Large intestine (tissue), 3 donors: Measurements from ENCODE around the gene SLC28A1. TPM values are rescaled to one million over a fixed set of nuclear protein-coding genes. Genes with fewer than 3 reads are reported as not detected.

Source experiments
- DNase-seq, 2 donors: peaks; one replicate each; pipeline versions ENCODE4 v3.0.0 to v3.0.0-alpha.2; 2013
- H3K27ac ChIP-seq: one replicate; pipeline ENCODE4 v1.5.1; 2013; ENCODE audit warnings: low read length
- H3K27me3 ChIP-seq: 2 replicates; pipeline ENCODE4 v1.6.1; 2013; ENCODE audit warnings: low read length; ENCODE audit not compliant: control insufficient read depth, insufficient read depth
- H3K36me3 ChIP-seq: 2 replicates; pipeline ENCODE4 v1.6.1; 2013; ENCODE audit warnings: low read length; ENCODE audit not compliant: control insufficient read depth, insufficient read depth
- H3K4me1 ChIP-seq: one replicate; pipeline ENCODE4 v1.6.1; 2013; ENCODE audit warnings: low read length; ENCODE audit not compliant: control insufficient read depth, insufficient read depth
- H3K4me3 ChIP-seq: one replicate; pipeline ENCODE4 v1.5.1; 2013; ENCODE audit warnings: low read length
- H3K9me3 ChIP-seq: one replicate; pipeline ENCODE4 v1.6.1; 2013; ENCODE audit warnings: mild to moderate bottlenecking, low read depth, low read length, moderate library complexity; ENCODE audit not compliant: control insufficient read depth
- WGBS: methylation state at CpG from one replicate; pipeline ENCODE4 v1.1.5; 2013; ENCODE audit warnings: low lambda C conversion rate; ENCODE audit not compliant: insufficient coverage; 5-methylcytosine and 5-hydroxymethylcytosine counted together
- polyA plus RNA-seq: library from polyadenylated mRNA; unstranded; fragments of 120-200 nt; gene quantifications from one replicate; pipeline ENCODE4 v1.2.1, GENCODE V29; 2013

Gene SLC28A1
- polyA plus RNA-seq, 1 donor, result 33.1 TPM

GRCh38 chr15:84885801-84886200, 1.3 kb downstream of the SLC28A1 start:
- H3K27me3 ChIP-seq, result no peaks in the 10 kb centered on the region
- peak overlapping the region; percentile 82 for H3K27ac ChIP-seq
- WGBS, result no CpG with 5 or more reads among the region's 7 CpGs

GRCh38 chr15:84886211-84886983, 1.9 kb downstream of the SLC28A1 start:
- WGBS, result no CpG with 5 or more reads among the region's 14 CpGs
- Histone ChIP-seq H3K4me3 (peak overlapping the region; percentile 28), H3K27ac (peak overlapping the region; percentile 82)

More at GRCh38 chr15:84885801-84886200, 1.3 kb downstream of the SLC28A1 start:
- Histone ChIP-seq H3K9me3 (no peaks in the 10 kb centered on the region), H3K4me3 (no peak overlapping the region), H3K4me1 (peaks cover 36% of the 10 kb centered on the region), H3K36me3 (peaks cover 3% of the 10 kb centered on the region)
- no peak for DNase-seq

GRCh38 chr15:84886984-84887299, 2.5 kb downstream of the SLC28A1 start:
- no peaks in the 10 kb centered on the region for H3K9me3 ChIP-seq
- H3K36me3 ChIP-seq, result peaks cover 3% of the 10 kb centered on the region
- no peaks in the 10 kb centered on the region for H3K27me3 ChIP-seq
- no peak for DNase-seq
- H3K27ac ChIP-seq, result peak overlapping the region; percentile 82
- peak overlapping the region; percentile 28 for H3K4me3 ChIP-seq
- H3K4me1 ChIP-seq, result peaks cover 43% of the 10 kb centered on the region
- no CpG with 5 or more reads among the region's 1 CpG for WGBS

More at GRCh38 chr15:84886211-84886983, 1.9 kb downstream of the SLC28A1 start:
- peaks cover 3% of the 10 kb centered on the region for H3K36me3 ChIP-seq
- H3K9me3 ChIP-seq, result no peaks in the 10 kb centered on the region
- DNase-seq, result peak; percentile 69 to 88
- no peaks in the 10 kb centered on the region for H3K27me3 ChIP-seq
- peaks cover 41% of the 10 kb centered on the region for H3K4me1 ChIP-seq

GRCh38 chr15:84887938-84888337, 3.5 kb downstream of the SLC28A1 start:
- no peaks in the 10 kb centered on the region for H3K27me3 ChIP-seq
- peak in 1 of 2 donors; percentile 64 for DNase-seq
- peaks cover 43% of the 10 kb centered on the region for H3K4me1 ChIP-seq
- peak overlapping the region; percentile 28 for H3K4me3 ChIP-seq
- H3K9me3 ChIP-seq, result no peaks in the 10 kb centered on the region
- no CpG with 5 or more reads among the region's 4 CpGs for WGBS
- H3K36me3 ChIP-seq, result peaks cover 3% of the 10 kb centered on the region
- H3K27ac ChIP-seq, result peak overlapping the region; percentile 82

GRCh38 chr15:84888639-84889038, 4.2 kb downstream of the SLC28A1 start:
- peaks cover 3% of the 10 kb centered on the region for H3K36me3 ChIP-seq
- H3K4me1 ChIP-seq, result peaks cover 43% of the 10 kb centered on the region
- peak overlapping the region; percentile 82 for H3K27ac ChIP-seq
- no peaks in the 10 kb centered on the region for H3K9me3 ChIP-seq
- DNase-seq, result no peak
- H3K27me3 ChIP-seq, result no peaks in the 10 kb centered on the region
- no CpG with 5 or more reads among the region's 17 CpGs for WGBS
- peak overlapping the region; percentile 2 for H3K4me3 ChIP-seq

GRCh38 chr15:84889313-84889990, 5.0 kb downstream of the SLC28A1 start:
- DNase-seq, result no peak
- 100% methylated on average over 1 of the region's 8 CpGs for WGBS

GRCh38 chr15:84889991-84890669, 5.7 kb downstream of the SLC28A1 start:
- no peak overlapping the region for H3K4me3 ChIP-seq
- WGBS, result no CpG with 5 or more reads among the region's 6 CpGs
- H3K27ac ChIP-seq, result peak overlapping the region; percentile 49
- no peaks in the 10 kb centered on the region for H3K27me3 ChIP-seq
- no peak for DNase-seq
- no peaks in the 10 kb centered on the region for H3K9me3 ChIP-seq
- peaks cover 31% of the 10 kb centered on the region for H3K4me1 ChIP-seq
- H3K36me3 ChIP-seq, result peaks cover 8% of the 10 kb centered on the region

More at GRCh38 chr15:84889313-84889990, 5.0 kb downstream of the SLC28A1 start:
- no peaks in the 10 kb centered on the region for H3K9me3 ChIP-seq
- peaks cover 36% of the 10 kb centered on the region for H3K4me1 ChIP-seq
- peaks cover 3% of the 10 kb centered on the region for H3K36me3 ChIP-seq
- no peak overlapping the region for H3K4me3 ChIP-seq
- peak overlapping the region; percentile 82 for H3K27ac ChIP-seq
- H3K27me3 ChIP-seq, result no peaks in the 10 kb centered on the region

GRCh38 chr15:84890670-84891162, 6.3 kb downstream of the SLC28A1 start:
- no peaks in the 10 kb centered on the region for H3K27me3 ChIP-seq
- H3K36me3 ChIP-seq, result peaks cover 8% of the 10 kb centered on the region
- H3K4me1 ChIP-seq, result peaks cover 31% of the 10 kb centered on the region
- peak; percentile 84 to 91 for DNase-seq
- no peak overlapping the region for H3K4me3 ChIP-seq
- H3K27ac ChIP-seq, result peak overlapping the region; percentile 49
- H3K9me3 ChIP-seq, result no peaks in the 10 kb centered on the region
- 40% methylated on average over 1 of the region's 5 CpGs for WGBS

GRCh38 chr15:84891339-84891738, 6.9 kb downstream of the SLC28A1 start:
- H3K27ac ChIP-seq, result peak overlapping the region; percentile 25

GRCh38 chr15:84892786-84893307, 8.4 kb downstream of the SLC28A1 start:
- no peaks in the 10 kb centered on the region for H3K9me3 ChIP-seq
- no peaks in the 10 kb centered on the region for H3K27me3 ChIP-seq
- peaks cover 8% of the 10 kb centered on the region for H3K36me3 ChIP-seq
- H3K4me1 ChIP-seq, result peaks cover 23% of the 10 kb centered on the region
- H3K4me3 ChIP-seq, result no peak overlapping the region
- no CpG with 5 or more reads among the region's 10 CpGs for WGBS
- DNase-seq, result no peak
- H3K27ac ChIP-seq, result no peak overlapping the region

More at GRCh38 chr15:84891339-84891738, 6.9 kb downstream of the SLC28A1 start:
- H3K36me3 ChIP-seq, result peaks cover 8% of the 10 kb centered on the region
- no peak for DNase-seq
- H3K4me1 ChIP-seq, result peaks cover 30% of the 10 kb centered on the region
- no peaks in the 10 kb centered on the region for H3K27me3 ChIP-seq
- no peaks in the 10 kb centered on the region for H3K9me3 ChIP-seq
- 71% methylated on average over 1 of the region's 6 CpGs for WGBS
- H3K4me3 ChIP-seq, result no peak overlapping the region
